Posterior cingulate gyrus (tissue), 11 donors: ENCODE results near the gene AP3M1.
A peak's percentile ranks its signal among the peaks of the same experiment; 100 is the strongest.
"Not testable (repeated sequence)": the region's sequence is repeated elsewhere in the genome, so short reads cannot be mapped to it uniquely, and the experiment has no call there.

Experiments used
- DNase-seq, 10 donors: peaks; one replicate each; pipeline versions ENCODE4 v3.0.0 to v3.0.0-alpha.2; 2020 to 2021; ENCODE audit warnings: mixed read lengths in 3 of 10
- intact Hi-C: fragments of 100-400 bp; cut with DNase I; formaldehyde crosslinking; loops from one replicate; pipeline ENCODE4 v1.15.1; 2023

Gene AP3M1

GRCh38 chr10:74150204-74150989 is at the start of gene AP3M1:
Gene AP3M1, minus strand, starts transcription at chr10:74150828. Its CDS starts 12,449 bp downstream, at chr10:74138379.
- intact Hi-C loops = loop anchor here (2.0 kb wide), 1 partner anchor 26 kb away; no protein-coding TSS in a partner anchor
- DNase-seq = peak; percentile 58 to 97 (median 80)

GRCh38 chr10:74199315-74199714 is 48.7 kb upstream of the AP3M1 start:
- DNase-seq = no peak
- intact Hi-C loops = no loop called here

GRCh38 chr10:74194999-74195398 is 44.4 kb upstream of the AP3M1 start:
- intact Hi-C loops = no loop called here
- no peak for DNase-seq

GRCh38 chr10:74194545-74194944 is 43.9 kb upstream of the AP3M1 start:
- intact Hi-C loops = no loop called here
- DNase-seq = no peak

GRCh38 chr10:74190494-74190893 is 39.9 kb upstream of the AP3M1 start:
- intact Hi-C loops = no loop called here
- no peak for DNase-seq

- no peak for DNase-seq
- intact Hi-C loops = no loop called here
These were observed 39.4 kb upstream of the AP3M1 start for GRCh38 chr10:74189999-74190421.

- DNase-seq, intact Hi-C loops: not testable (repeated sequence)
These were observed 38.0 kb upstream of the AP3M1 start for GRCh38 chr10:74188617-74189016.

- intact Hi-C loops = no loop called here
- no peak for DNase-seq
These were observed 36.6 kb upstream of the AP3M1 start for GRCh38 chr10:74187237-74187636.

- DNase-seq = no peak
- intact Hi-C loops = no loop called here
These were observed 36.0 kb upstream of the AP3M1 start for GRCh38 chr10:74186678-74187077.

- intact Hi-C loops = no loop called here
- DNase-seq = no peak
These were observed 28.6 kb upstream of the AP3M1 start for GRCh38 chr10:74179111-74179710.

GRCh38 chr10:74178042-74178791 is 27.6 kb upstream of the AP3M1 start:
- DNase-seq = no peak
- intact Hi-C loops = no loop called here

GRCh38 chr10:74177140-74177677 is 26.6 kb upstream of the AP3M1 start:
- peak in 2 of 10 donors; percentile 36 to 83 for DNase-seq
- intact Hi-C loops = loop anchor here (2.0 kb wide), 1 partner anchor 26 kb away; the partner anchor contains the start of genes ADK and AP3M1

GRCh38 chr10:74176380-74177139 is 25.9 kb upstream of the AP3M1 start:
- intact Hi-C loops = loop anchor here (2.0 kb wide), 1 partner anchor 26 kb away; the partner anchor contains the start of genes ADK and AP3M1

GRCh38 chr10:74175510-74176379 is 25.1 kb upstream of the AP3M1 start:
- no peak for DNase-seq
- intact Hi-C loops = loop anchor here (2.0 kb wide), 1 partner anchor 25 kb away; the partner anchor contains the start of genes ADK and AP3M1

More at GRCh38 chr10:74176380-74177139, 25.9 kb upstream of the AP3M1 start:
- DNase-seq = peak; percentile 86 to 98 (median 92)

- intact Hi-C loops = no loop called here
- no peak for DNase-seq
These were observed 23.9 kb upstream of the AP3M1 start for GRCh38 chr10:74174521-74174920.

- DNase-seq = no peak
- intact Hi-C loops = no loop called here
These were observed 21.0 kb upstream of the AP3M1 start for GRCh38 chr10:74171625-74172024.

- intact Hi-C loops = no loop called here
These were observed 16.8 kb upstream of the AP3M1 start for GRCh38 chr10:74167443-74167842.

GRCh38 chr10:74165530-74165901 is 14.9 kb upstream of the AP3M1 start:
- DNase-seq = no peak
- intact Hi-C loops = no loop called here

More at GRCh38 chr10:74167443-74167842, 16.8 kb upstream of the AP3M1 start:
- no peak for DNase-seq
